Melanocyte of skin (primary cell): ENCODE results near the gene GLP2R. TPM values are rescaled to one million over a fixed set of nuclear protein-coding genes. Genes with fewer than 3 reads are reported as not detected.

Experiments used
- total RNA-seq, 2 donors: library from RNA; depleted of rRNA; stranded (reverse); fragments of >200 nt; gene quantifications; 2 replicates each; pipeline ENCODE4 v1.2.3, GENCODE V29; 2012

The GLP2R gene
- under 1 TPM; under 0.01 to 0.69 TPM for total RNA-seq

GRCh38 chr17:9825641-9826150 is at the start of gene GLP2R:
Gene GLP2R (plus strand): TSS chr17:9825924. CDS start chr17:9826064, 140 bp downstream.

GRCh38 chr17:9790889-9791876 is 34.5 kb upstream of the GLP2R start, which contains the start of gene DHRS7C:
Gene DHRS7C (minus strand): TSS chr17:9791592. CDS start chr17:9791284, 308 bp downstream.

DNA sequence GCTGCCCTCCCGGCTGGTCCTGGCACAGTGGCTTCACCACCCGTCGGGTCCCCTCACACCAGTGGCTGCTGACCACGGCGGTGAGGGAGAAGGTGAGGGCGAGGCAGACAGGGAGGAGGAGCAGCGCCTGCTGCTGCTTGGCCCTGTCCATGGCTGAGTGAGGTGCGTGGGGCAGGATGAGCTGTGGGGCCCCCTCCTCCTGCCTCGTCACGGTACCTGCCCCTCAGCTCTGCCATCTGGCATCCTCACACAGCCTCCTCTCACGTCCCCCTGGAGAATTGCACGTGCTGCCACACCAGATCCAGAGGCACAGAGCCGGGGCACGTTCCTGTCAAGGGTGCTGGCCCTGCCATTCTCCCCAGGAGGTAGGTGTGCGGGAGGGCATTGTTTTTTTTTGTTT is 3.8 kb upstream of the GLP2R start, which contains the start of gene GSG1L2:
Gene GSG1L2 (minus strand): TSS at position 159 of the 400 bp plus-strand sequence. CDS start 8 bp downstream, at position 151.

DNA sequence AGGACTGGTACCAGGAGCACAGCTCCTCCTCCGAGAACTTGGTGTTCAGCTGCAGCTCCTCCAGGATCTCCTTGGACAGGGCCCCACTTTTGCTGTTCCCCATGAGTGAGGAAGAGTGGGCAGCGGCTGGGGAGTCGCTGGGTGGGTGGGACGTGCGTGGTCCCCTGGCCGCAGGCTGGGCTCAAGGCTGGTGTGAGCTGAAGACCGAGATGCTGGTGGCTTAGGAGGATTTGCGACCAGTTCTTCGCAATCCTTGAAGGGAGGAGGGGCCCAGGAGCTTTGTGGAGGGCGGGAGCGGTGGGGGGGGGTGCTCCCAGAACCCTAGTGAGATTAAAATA is 79.3 kb downstream of the GLP2R start, which contains the start of gene RCVRN:
Gene RCVRN (minus strand): TSS at position 194 of the 338 bp plus-strand sequence. CDS start 91 bp downstream, at position 103.

Other genes with a start within 250 kb of the GLP2R start
- gene CFAP52, start 249.3 kb upstream of the GLP2R start, total RNA-seq: not detected
- 1 to 10 TPM in 1 of 2 donors, under 1 TPM in 1; 0.69 to 1.3 TPM for gene USP43, start 180.4 kb upstream of the GLP2R start, total RNA-seq
- not detected for gene DHRS7C, start 34.3 kb upstream of the GLP2R start, total RNA-seq
- not detected for gene GSG1L2, start 3.8 kb upstream of the GLP2R start, total RNA-seq
- gene RCVRN, start 79.3 kb downstream of the GLP2R start, total RNA-seq: under 1 TPM in 1 of 2 donors, not detected in 1; 0.34 TPM